HG03045 (cell line): Measurements from ENCODE around the gene VWF.

Experiments used
- ATAC-seq: cut with Tn5 transposase; IDR thresholded peaks from one replicate; pipeline ENCODE4 v1.9.1; 2021; ENCODE audit warnings: mild to moderate bottlenecking, moderate library complexity; ENCODE audit not compliant: unreplicated experiment

The VWF gene

DNA sequence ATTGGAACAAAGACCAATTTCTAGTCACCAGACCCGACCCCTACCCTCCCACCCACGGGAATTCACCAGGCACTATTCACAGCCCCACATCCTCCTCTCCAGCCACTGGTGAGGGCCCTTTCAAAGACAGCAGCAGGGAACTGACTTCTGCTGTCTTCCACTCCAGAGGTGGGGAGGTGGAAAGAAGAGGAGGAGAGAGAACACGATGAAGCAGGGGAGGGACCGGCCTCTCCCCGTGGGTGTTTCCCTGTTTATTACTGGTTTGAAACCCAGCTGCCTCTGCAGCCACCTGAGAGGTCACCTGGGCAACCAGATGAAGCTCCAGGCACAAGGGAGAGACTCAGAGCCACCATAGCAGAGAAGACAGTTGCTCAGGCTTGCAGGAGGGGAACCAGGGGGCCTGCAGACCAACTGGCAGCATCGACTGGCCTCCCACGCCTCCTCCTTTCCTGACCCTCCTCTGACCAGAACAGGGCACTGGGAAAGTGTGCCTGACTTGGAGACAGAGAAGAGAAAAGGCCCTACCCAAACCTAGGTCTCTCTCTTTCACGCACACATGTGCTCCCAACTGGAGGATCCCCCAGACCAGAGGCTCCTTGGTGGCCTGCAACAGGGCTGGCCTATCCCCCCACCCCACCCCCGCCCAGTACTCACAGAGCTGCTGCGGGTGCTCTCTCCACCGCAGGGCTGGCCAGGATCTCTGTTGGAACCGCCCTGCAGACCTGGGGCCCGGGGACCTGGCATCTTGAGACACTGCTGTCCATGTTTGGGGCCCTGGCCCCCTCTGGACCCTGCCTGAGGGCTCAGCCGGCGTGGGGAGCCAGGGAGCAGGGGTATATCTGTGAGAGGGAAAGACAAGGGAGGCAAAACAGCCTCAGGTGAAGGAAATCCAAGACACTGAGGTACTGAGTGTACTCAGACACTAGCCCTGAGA is 202.2 kb downstream of the VWF start:
- no peak for ATAC-seq

GRCh38 chr12:5921027-5921909 is 203.2 kb downstream of the VWF start:
- no peak for ATAC-seq

DNA sequence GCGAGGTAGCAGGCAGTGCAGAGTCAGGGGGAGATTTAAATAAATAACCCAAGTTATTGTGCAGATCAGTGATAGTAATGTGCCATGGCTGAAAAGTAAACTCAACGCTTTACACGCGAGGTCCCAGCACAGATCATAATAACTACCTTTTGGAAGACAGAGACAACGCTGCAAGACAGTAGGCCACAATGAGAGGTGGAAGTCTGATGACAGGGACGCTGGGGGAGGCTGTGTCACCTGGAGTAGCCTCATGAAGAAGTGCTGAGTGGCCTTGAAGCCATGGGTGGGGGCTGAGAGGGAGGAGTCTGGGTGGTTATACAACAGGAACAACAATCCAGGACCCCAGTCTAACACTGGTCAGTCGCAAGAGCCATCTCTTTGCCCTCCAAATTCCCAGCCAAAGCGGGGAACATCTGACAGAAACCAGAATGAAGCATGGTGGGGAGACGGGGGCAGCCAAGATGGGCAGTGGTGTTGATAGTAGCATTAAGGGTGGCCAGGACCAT is 207.6 kb downstream of the VWF start:
- ATAC-seq = no peak

DNA sequence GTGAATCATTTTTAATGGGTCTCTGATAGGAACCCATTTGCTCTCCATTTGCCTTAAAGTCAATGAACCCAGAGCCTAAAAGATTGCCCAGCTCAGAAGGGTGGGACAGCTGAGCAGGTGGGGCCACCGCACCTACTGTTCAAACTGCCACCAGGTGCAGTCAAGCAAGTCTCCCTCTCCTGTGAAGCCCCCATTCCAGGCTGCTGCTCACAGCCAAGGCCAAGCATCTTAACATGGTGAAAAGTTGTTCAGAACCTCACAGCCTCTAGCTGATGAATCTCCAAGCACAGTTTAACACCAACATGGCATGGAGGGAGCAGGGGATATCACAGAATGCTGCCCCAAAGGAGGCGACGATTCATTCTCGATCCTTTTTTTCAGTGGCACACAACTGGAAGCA is 209.0 kb downstream of the VWF start:
- no peak for ATAC-seq

DNA sequence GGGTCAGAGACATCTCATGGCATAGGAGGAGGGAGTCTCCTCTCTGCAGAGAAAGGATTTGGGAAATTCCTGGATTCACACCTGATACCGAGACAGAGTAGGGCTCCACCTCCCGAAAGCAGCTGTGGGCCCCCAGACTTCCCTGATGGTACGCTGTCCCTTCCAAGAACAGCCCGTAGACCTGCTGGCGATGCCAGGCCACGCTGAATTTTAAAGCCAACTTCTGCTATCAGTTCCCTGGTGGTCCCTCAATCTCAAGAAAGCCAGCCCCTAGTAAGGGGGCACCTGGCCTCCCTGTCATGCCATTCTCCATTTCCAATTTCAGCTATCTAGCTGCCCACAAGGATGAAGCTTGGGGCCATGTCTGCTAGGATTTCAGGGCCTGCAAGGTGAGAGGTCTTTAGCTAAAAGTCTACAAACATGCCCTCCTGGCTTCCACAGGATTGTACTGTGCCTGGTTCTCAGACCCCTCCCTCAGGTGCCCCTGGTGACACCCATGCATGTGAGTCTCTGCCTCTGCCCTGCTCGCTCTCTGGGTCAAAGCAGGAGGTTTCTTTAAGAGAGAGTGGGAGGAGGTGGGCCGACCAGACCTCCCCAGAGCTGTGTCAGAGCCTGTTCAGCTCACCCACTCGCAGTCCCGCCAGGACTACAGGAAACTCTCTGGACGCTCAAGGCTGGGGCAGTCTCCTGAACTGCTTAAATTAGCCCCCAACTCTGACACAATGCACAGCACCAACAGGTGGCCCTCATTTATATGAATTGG is 209.9 kb downstream of the VWF start:
- no peak for ATAC-seq

GRCh38 chr12:5913387-5913786 is 211.1 kb downstream of the VWF start:
- no peak for ATAC-seq

- ATAC-seq = no peak
These were observed 211.8 kb downstream of the VWF start for GRCh38 chr12:5912437-5913334.

DNA sequence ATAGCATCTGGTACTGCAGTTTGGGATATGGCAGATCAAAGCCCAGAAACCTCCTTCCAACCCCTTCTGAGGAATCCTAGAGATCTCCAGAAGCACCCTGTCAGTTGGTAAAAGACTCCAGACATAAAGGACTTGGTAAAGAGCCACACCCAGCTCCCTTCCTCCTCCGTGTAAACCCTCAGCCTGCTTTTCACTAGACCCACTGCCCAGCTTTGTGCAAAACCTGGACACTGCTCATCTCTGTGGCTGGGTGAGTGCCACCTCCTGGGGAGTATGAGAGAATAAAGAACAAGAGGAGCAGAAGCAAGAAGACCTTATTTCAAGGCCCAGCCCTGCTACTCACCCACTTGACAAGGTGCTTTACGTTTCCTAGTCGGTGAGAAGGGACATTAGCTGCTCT is 212.5 kb downstream of the VWF start:
- no peak for ATAC-seq

GRCh38 chr12:5910790-5911548 is 213.5 kb downstream of the VWF start:
- ATAC-seq = no peak

DNA sequence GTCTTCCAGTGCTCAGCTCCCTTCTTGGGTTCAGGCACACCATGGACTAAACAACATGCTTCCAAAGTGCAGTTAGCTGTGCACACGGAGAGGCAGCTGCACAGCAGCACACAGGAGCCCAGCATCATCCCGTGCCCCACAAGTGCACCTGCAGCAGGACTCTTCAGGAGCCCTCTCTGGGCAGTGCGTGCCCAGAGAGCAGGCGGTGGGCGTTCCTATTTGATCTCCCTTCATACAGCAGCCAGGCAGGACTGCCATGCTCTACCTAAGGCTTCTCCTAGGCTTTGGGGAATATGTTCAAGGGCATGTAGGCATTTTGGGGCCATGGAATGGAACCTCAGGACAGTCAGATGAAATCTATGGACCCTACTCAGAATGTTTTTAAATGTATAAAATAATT is 214.9 kb downstream of the VWF start:
- ATAC-seq = no peak

GRCh38 chr12:5908251-5908650 is 216.2 kb downstream of the VWF start:
- ATAC-seq = no peak

DNA sequence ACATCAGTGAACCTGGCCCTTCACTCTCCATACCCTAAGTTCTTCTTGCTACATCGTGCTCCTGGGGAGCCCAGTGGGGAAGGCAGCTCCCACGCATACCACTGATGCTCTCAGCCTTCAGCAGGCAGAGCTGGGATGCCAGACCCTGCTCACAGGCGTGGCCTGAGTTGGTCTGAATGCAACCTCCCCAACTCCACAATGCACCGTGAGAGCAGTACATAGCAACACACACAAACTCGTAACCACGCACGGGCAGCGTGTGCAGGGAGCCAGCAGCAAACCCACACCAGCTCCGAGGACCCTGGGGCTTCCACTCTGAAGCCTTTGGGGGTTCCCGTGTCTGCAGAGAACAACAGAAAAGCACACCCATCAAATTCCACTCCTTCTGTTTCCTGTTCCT is 216.7 kb downstream of the VWF start:
- no peak for ATAC-seq

DNA sequence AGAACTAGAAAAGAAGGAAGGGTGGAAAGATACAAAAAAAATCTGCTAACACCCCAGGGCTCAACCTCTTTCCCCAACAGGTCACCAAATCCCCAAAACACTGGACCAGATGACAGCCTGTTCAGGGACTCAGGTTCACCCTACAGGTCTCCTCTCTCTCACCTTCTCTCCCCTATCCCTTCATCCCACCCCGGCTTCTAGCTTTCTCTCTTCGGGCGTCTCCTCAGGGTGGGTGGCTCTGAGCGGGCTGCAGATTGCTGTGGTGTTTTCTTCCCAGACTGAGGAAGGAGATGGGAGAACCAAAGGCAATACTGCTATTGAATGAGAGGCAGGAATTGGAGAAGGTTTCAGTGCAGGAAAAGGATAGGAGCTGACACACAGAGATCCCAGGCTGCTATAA is 218.7 kb downstream of the VWF start:
- no peak for ATAC-seq

DNA sequence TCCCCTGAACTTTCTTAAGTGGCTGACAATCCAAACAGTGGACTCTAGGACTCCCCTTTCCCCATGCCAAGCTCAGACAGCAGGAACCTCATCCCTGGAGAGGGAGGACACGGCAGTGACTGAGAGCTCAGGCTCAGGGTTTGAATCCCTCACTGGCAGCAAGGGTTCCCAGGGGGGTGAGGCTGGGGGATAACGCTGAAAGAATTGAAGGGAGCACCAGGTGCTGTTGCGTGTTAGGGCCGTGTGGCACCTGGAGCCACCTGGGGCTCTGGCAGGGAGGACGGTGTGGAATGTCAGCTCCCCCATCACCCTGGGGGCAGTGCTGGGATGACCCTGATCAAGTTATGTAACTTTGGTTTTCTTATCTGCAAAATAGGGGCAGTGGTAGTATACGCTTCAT is 219.5 kb downstream of the VWF start:
- ATAC-seq = no peak

DNA sequence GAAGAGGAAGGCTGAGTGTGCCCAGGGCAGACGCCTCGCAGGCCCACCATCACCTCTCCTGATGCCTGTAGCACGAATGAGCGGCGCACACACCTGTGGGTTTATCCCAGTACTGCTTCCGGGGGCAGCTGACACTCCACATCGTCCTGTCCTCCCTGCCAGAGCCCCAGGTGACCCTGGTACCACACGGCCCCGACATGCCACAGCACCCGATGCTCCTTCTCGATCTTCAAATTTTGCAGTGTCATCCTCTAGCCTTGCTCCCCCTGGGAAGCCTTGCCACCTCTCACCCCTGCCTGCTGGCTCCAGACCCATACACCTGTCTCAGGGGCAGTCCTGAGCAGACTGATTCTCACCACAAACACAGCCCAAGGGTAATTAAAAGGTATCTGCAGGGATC is 220.0 kb downstream of the VWF start:
- ATAC-seq = no peak

- no peak for ATAC-seq
These were observed 221.7 kb downstream of the VWF start for GRCh38 chr12:5902736-5903135.

GRCh38 chr12:5901416-5901815 is 223.1 kb downstream of the VWF start:
- no peak for ATAC-seq

GRCh38 chr12:5900533-5901205 is 223.8 kb downstream of the VWF start:
- ATAC-seq = no peak

DNA sequence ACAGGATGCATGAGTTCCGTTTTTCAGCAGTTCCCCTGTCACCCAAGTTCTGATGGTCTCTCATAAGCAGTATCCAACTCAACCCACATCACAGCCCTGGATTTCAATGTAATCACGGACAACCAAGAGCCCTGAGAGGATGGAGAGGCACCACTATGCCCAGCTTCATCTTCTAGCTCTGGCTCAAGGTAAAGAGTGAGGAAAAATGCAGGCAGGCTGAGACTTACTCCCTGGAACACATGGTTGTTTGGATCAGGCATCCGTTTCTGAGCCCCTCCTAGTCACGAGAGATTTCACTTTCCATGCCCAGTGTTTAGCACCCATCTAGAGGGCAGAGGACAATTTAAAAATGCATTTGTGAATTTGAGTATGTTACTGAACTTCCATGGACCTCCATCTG is 224.4 kb downstream of the VWF start:
- ATAC-seq = no peak
